A549 treated with AZD9567 at 1 μM for 4 hours (cell line): ENCODE results near the gene INSC. TPM values are rescaled to one million over a fixed set of nuclear protein-coding genes. Genes with fewer than 3 reads are reported as not detected.

ENCODE experiments used
- total RNA-seq: library from RNA; stranded (reverse); fragments of 200-300 nt; extraction: Qiagen RNA extraction; gene quantifications from 5 replicates; pipeline ENCODE4 v1.2.3, GENCODE V29; 2022; ENCODE audit not compliant: insufficient read depth

The INSC gene, protein sequence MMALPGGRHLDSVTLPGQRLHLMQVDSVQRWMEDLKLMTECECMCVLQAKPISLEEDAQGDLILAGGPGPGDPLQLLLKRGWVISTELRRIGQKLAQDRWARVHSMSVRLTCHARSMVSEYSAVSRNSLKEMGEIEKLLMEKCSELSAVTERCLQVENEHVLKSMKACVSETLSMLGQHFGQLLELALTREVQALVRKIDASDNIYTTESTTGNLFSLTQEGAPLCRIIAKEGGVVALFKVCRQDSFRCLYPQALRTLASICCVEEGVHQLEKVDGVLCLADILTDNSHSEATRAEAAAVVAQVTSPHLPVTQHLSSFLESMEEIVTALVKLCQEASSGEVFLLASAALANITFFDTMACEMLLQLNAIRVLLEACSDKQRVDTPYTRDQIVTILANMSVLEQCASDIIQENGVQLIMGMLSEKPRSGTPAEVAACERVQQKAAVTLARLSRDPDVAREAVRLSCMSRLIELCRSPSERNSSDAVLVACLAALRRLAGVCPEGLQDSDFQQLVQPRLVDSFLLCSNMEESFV
- total RNA-seq: not detected in 5 replicates

DNA sequence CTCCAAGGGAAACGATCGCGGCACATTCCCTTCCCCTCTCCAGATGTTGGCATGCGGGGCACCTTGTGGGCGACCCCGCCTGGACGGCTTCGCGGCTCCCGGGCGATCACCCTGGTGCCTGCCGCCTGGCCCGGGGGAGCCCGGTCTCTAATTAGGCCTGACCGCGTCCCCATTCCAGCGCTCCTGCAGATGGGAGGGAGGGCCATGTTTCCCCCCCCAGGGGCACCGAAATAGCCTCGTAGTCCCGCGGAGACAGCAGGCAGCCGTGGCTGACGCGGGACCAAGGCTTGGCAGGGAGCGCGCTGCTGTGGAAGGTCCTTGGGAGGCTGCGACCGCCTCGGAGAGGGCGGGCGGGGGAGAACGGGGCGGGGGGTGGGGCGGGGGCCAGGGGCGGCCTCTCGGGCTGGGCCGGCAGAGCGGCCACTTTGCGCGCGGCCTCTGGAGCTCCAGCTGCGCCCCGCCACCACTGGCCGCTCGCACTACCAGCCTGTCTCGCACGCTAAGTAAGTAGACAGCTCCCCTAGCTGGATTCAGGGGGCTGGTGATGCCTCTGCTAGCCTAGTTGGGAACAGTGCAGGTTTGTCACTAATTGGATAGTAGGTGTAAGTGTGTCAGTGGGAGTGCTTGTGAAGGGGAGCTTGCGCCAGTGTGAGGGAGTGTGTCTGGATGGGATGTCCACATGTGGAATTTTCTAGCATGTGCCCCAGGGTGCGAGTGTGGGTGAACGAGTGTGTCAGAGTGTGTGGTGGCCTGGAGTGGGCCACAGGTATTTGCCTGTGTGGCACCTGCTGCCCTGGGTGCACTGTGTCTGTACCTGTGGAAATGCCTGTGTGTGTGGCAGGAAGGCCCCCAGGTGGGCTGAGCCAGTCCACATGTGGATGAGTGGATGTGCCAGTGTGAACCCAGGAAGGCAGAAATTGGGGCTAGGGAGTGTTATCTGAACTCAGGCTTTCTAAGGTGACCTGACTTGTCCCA is at the start of gene INSC:
TSS of gene INSC (plus strand) at position 423 of the 975 bp plus-strand sequence. CDS start 34,252 bp downstream, outside the sequence.

DNA sequence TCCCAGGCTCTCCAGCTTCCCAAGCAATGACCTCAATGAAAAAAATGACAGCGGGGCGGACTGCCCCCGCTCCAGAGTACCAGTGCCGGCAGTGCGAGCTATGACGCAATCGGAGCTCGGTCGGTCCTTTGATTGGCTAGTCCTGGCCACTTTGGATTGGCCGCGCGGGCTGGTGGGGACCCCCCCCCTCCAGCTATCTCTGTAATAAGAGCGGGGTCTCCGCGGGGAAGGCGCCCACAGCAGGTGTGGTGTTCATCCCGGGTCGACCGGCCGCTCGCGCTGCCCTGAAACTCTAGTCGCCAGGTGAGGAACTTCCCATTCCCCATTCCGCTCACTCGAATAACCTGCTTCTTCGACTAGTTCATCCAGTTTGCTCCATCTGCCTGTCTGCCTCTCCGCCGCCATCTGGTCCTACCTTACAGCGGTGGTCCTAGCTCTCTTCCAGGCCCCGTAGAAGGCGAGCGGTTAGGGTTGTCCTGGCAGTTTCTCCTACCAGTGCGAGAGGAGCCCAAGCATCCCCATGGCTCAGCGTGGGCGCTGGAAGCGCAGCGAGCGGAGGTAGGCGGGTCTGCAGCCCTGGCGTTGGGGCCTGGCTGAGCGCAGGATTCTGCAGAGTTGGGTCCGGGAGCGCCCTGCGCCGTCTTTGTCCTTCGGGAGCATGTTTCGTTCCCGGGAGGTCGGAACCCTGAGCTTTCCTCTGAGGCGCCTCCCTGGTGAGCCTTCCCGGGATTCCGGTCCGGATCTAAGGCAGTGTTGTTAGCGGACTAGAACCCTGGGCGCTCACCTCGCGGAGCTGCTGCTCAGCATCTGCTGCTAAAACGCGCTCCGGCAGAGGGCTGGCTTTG is 41.1 kb upstream of the INSC start, which contains the start of gene CALCB:
TSS of gene CALCB (plus strand) at position 233 of the 845 bp plus-strand sequence. CDS start 1,126 bp downstream, outside the sequence.

Other genes with a start within 250 kb of the INSC start
- gene CYP2R1, start 222.7 kb upstream of the INSC start, total RNA-seq: 12.2 to 14.6 TPM (median 13.4 TPM) in 5 replicates
- 0.17 TPM in 1 of 5 replicates, not detected in the others for gene CALCA, start 142.6 kb upstream of the INSC start, total RNA-seq
- gene CALCB, start 41.3 kb upstream of the INSC start, total RNA-seq: 0.07 to 0.20 TPM in 2 of 5 replicates, not detected in the others